GM19452 (cell line): Measurements from ENCODE around the gene STXBP6.

Experiments used
- ATAC-seq: cut with Tn5 transposase; IDR thresholded peaks from one replicate; pipeline ENCODE4 v1.9.1; 2021; ENCODE audit not compliant: unreplicated experiment

The STXBP6 gene

GRCh38 chr14:24891987-24892496 lies 157.9 kb downstream of the STXBP6 start:
- ATAC-seq, result no peak

GRCh38 chr14:24890716-24891115 lies 159.2 kb downstream of the STXBP6 start:
- no peak for ATAC-seq

- no peak for ATAC-seq
Measured at GRCh38 chr14:24889843-24890242, 160.1 kb downstream of the STXBP6 start.

DNA sequence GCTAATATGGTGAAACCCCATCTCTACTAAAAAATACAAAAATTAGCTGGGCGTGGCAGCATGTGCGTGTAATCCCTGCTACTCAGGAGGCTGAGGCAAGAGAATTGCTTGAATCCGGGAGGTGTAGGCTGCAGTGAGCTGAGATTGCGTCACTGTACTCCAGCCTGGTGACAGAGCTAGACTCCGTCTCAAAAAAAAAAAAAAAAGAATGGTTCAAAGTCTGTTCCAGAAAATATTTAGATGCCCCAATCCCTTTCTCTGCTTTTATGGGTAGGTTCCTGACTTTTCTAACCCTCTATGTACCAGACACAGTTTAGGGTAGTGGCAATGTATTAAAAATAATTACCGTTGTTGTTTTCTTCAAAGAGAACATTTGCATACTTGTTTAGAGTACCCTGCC lies 161.4 kb downstream of the STXBP6 start:
- ATAC-seq, result no peak

DNA sequence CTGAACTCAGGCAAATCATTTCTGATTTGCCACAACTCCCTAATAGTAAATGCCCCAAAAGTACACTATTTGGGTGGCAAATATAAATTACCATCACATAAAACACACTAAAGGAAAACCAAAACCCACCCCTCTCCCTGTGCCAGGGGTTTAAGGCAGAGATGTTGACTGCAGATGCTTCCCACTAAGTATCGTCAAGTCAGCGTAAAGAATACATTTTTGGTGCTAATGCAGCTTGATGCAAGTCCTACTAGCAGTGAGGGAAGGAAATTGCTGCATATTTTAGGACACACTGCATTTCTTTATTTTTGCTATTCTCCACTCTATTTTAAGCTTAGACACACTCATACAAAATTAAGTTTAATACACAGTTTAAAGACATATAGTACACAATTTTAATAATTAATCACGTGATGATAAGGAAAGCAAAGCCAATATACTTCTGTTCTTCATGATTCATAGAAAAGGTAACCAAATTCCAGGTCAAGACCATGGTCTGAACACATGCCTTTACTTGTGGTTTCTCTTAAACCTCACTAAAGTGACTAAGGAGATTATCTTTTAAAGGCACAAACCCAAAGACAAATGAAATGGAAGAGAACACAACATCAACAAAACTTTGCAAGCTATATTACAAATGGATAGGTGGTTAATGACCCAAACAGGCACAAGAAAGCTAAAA lies 162.2 kb downstream of the STXBP6 start:
- no peak for ATAC-seq

DNA sequence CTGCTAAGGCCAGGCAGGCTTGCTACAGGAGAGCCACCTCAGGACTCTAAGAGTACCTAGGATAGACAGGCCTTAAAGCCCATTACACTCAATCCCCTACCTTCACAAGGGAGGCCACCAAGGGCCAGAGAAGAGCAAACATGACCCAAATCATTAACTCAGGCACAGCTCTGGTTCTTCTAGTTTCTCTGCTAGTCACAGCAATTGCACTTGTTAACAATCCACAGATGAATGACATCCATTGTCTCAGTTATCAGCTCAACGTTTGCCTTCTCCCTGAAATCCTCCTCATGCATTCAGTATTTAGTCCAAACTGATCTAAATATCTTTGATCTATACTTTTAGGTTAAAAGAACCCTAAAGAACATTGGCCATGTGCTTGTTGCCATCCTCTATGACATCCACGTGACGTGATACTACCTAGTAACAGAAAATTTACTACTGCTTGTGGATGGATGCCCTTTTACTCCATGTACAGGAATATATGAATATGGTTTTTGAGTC lies 164.5 kb downstream of the STXBP6 start:
- ATAC-seq, result no peak

DNA sequence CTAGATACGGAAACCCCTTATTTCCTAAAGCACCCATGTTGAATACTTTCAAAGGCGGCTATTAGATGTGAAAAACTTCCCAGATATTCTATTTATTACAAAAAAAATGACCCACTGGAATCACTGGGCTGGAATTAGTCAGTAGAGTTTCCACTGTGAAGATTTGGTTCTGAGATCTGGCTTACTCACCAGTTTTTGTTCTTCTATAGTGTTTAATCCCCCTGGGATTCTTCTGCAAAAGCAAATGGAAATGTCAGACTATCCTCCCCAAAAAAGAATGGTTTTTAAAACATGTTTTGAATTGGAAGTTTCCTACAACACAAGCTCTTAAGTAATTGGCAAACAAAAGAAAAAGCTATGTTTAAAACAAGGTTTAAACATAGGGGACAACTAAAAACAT lies 166.4 kb downstream of the STXBP6 start:
- ATAC-seq, result no peak

DNA sequence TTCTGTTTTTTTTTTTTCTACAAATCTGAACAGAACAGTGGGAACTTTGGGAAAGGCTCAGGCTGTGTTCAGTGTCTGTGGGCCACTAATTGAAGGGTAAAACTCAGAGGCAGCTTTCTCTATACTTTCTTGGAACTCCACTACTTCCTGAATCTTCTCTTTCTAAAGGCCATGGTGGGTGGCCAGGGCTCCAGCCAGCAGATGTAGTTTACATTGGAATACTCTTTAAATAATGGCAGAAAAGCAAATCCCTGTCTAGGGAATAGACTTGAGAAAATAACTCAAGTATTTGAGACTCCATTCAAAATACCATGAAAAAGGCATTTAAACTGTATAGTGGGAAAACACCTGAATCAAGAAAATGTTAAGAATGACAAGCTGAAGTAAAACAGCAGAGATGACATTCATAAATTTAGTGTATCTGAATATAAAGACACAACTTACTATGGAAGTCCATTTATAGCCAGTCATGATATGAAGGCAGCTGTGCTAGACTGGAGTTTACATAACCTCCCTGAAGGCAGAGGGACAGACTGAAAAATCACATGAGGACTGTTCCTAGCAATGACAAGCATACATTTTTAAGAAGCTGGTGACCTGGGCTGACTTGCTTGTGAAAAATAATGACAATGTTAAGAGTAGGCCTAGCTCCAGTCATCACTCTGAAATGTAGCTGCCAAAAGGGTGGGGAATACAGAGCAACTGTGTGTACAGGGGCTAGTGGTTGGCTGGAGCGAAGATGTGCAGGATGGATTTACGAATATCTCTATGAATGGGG lies 168.6 kb downstream of the STXBP6 start:
- ATAC-seq, result no peak

GRCh38 chr14:24880689-24881088 lies 169.3 kb downstream of the STXBP6 start:
- ATAC-seq, result no peak

DNA sequence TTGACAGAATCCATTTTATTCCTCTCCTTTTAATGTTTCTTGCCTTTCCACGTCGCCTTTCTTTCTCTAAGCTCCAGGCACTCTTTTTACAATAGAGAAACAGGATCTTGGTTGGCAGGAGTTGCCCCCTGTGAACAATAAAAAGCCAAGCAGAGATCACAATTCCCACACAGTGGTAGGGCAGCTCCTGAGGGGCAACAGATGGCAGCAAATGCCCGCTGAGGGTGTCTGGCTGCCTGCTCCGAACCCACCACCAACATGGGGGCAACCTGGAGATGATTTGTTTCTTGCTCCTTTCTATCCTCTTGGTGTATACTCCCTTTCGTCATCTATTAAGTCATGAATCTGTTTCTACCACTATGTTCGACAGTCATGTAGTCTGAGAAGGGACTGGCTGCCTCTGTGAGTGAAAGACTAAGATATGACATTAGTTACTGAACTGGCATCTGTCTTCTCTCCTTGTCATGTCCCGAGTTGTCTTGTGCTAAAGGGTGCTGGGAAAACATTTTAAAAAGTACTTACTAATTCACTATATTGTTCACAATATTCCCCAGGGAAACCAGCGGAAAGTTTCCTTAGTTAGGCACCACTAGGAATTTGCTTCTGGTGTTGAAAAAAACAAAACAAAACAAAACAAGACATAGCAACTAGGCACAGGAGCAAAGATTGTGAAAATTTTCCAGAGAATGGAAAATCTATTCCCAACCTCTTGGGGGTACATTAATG lies 170.1 kb downstream of the STXBP6 start:
- no peak for ATAC-seq

DNA sequence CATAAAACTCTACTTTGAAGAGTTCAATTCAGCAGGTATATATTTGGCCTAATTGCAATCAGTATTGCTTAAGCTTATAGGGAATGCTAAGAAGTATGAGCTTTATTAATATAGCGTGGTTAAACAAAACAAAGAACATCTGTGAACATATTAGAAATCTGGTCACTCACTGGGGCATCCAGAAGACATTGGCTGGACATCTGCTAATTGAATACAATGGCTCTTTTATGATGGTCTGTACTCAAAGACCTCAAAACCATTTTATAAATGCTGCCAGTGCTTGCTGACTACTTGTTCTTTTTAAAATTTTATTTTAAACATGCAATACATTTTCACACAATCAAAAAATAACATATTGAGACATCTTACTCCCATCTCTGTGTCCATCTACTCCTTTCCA lies 173.0 kb downstream of the STXBP6 start:
- ATAC-seq, result no peak

DNA sequence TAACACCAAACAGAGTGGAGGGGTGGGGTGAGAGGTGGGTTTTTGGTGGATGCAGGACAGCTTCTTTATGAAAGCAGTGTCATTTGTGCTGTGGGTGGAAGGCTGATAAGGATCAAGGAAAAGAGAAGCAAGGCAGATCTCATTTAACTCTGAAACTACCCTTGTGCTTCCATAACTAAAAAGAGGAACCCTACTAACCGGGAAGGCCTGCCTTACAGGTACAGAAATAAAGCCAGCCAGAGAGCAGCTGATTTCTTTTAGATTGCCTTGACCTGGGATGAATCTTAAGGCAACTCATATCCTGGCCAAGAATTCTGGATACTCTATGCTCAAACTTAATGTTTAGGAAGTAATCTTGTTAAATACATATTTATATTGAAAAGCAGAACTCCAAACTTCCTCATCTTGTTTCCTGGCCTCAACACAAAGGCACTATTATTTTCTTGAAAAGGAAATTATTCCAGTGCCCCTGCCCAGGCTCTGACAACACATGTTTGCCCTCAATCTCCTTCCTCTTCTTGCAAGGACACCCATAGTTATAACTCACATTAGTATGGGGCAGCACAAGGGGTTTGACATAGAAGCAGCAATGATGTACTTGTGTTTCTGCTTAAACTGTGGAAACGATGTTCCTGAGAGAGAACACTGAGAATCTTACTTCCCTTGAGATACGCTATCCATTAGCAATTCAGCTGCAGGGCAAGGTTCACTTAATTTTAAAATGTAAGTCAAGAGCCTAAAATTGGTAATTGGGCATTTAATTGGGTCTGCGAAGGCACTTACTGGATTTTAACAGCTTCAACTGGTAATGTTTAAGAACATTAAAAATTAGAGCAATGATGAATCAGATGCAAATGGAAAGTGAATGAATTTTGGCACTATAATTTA lies 173.7 kb downstream of the STXBP6 start:
- ATAC-seq, result no peak

DNA sequence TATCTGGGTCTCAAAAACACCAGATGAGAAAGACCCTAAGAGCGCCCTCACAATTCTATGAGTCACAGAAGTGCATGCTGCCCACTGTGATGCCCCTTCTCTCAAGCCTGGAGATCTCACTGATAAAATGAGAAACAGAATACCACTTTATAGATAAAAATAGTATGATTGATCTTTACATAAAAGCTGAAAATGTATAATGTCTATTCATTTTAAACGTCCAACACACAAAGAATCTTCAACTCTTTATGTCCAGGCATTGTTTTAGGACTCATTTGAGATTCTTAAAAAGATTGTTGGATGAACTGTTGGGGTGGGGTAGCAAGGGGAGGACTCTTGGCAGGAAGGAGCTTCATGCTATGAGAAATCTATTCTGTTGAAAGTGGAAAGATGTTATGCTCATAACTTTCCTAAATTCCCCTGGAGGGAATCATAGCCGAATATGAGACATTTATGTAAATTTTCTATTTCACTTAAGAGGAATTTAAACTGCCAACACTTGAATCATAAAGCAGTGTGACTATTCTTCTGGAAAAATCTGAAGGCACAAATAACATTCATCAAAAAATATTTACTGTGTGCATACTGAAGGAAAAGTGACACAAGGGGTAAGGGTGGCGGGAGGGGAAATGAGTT lies 174.6 kb downstream of the STXBP6 start:
- ATAC-seq, result no peak

- ATAC-seq, result no peak
Measured at GRCh38 chr14:24874514-24875202, 175.3 kb downstream of the STXBP6 start.

DNA sequence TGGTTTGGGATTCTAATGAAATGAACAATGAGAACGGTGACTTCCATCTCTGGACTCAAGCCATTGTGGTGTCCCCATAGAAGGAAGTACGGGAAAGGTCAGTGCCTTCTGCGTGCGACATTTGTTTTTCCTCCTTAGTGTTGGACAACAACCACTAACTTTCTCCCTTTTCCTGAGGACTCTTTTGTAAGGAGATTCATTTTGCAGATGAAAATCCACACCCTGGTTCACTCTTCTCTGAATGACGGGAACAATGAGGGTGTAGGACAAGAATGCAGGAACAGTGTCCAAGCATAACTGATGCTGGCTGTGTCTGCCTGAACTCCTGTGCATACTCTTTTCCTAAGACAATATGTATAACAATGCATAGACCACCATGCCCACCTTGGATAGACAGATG lies 176.4 kb downstream of the STXBP6 start:
- no peak for ATAC-seq

GRCh38 chr14:24870949-24871701 lies 178.8 kb downstream of the STXBP6 start:
- ATAC-seq, result no peak

DNA sequence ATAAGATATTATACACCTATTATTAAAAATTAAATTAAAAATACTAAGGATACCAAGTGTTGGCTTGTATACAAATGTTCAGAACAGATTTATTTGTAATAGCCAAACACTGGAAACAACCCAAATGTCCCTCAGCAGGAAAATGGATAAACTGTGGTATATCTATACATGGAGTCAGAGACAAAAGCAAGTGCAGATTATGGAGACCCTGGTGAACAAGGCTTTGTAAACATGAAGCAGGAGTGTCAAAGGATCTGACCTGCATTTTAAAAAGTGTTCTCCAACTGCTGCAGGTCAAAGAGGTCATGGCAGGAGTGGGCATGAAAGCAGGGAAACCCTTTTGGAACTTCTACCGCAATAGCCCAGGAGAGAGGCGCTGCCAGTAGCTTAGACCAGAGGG lies 181.6 kb downstream of the STXBP6 start:
- ATAC-seq, result no peak

- no peak for ATAC-seq
Measured at GRCh38 chr14:24866067-24866639, 183.8 kb downstream of the STXBP6 start.
